OCI-LY3 (cell line): ENCODE results near the gene UNC13D.

ENCODE experiments used
- H2AFZ ChIP-seq: fragments of 200-600, 300-600 bp; shearing (Covaris generic); 2 replicates; pipeline ENCODE4 v1.6.0; 2014; ENCODE audit warnings: antibody characterized with exemption, low read depth, low read length
- H3K27ac ChIP-seq: fragments of 200-600, 300-600 bp; sonication (generic); 2 replicates; pipeline ENCODE4 v1.5.1; 2014; ENCODE audit warnings: mild to moderate bottlenecking, low read length, moderate library complexity, mixed read lengths
- H3K27me3 ChIP-seq: fragments of 200-600, 300-600 bp; sonication (generic); 2 replicates; pipeline ENCODE4 v1.6.1; 2014; ENCODE audit warnings: low read depth, low read length, mixed read lengths
- H3K36me3 ChIP-seq: fragments of 200-600, 300-600 bp; sonication (generic); replicated peaks from 2 replicates; pipeline ENCODE3; 2014; ENCODE audit warnings: low read depth, low read length, mixed read lengths
- H3K4me1 ChIP-seq: fragments of 300-600, 200-600 bp; sonication (generic); 2 replicates; pipeline ENCODE4 v1.6.1; 2014; ENCODE audit warnings: low read length, mixed read lengths
- H3K4me2 ChIP-seq: fragments of 200-600, 300-600 bp; sonication (generic); 2 replicates; pipeline ENCODE4 v1.6.1; 2014; ENCODE audit warnings: low read length, mixed read lengths
- H3K4me3 ChIP-seq: fragments of 300-600, 200-600 bp; sonication (generic); 2 replicates; pipeline ENCODE4 v1.5.1; 2014; ENCODE audit warnings: antibody characterized with exemption, mild to moderate bottlenecking, low read length, moderate library complexity
- H3K79me2 ChIP-seq: fragments of 300-600, 200-600 bp; shearing (Covaris generic); 2 replicates; pipeline ENCODE4 v1.6.1; 2014; ENCODE audit warnings: mild to moderate bottlenecking, low read length, mixed read lengths
- H3K9ac ChIP-seq: fragments of 300-600, 200-600 bp; shearing (Covaris generic); 2 replicates; pipeline ENCODE4 v1.6.0; 2014; ENCODE audit warnings: mild to moderate bottlenecking, low read length, moderate library complexity
- H3K9me3 ChIP-seq: fragments of 200-600, 300-600 bp; shearing (Covaris generic); 2 replicates; pipeline ENCODE4 v1.6.1; 2014; ENCODE audit warnings: low read length, mixed read lengths; ENCODE audit not compliant: insufficient read depth
- H4K20me1 ChIP-seq: fragments of 200-600, 300-600 bp; sonication (generic); 2 replicates; pipeline ENCODE4 v1.6.1; 2016; ENCODE audit warnings: low read length, mixed read lengths; ENCODE audit not compliant: insufficient read depth
- EZH2phosphoT487 ChIP-seq: fragments of 200-600 bp; shearing (Covaris generic); IDR thresholded peaks from 2 replicates; pipeline ENCODE4 v1.6.1; 2018; ENCODE audit warnings: antibody characterized with exemption, mixed run types, low read depth
- TF ChIP-seq, protein P1 (sequence below): fragments of 200-600, 300-600 bp; sonication (generic); IDR thresholded peaks from 2 replicates; pipeline ENCODE4 v1.5.1; 2014; ENCODE audit warnings: antibody characterized with exemption, low read length, low read depth

The UNC13D gene

DNA sequence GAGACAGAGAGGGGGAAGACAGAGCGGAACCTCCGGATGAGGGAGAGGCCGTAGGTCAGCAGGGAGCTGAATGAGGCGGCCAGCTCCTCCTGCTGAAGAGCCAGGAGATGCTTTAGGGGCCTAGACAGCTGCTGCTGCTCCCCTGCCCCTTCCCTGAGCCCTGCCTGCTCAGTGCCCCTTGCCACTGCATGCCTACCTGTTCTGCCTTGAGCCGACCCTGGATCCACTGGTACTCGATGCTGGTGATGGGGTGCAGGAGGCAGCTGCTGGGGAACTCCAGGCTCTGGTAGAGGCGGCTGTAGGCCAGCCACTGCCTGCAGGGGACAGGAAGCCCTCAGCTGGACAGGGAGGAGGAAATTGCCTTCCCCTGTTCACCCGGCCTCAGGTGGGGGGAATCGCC lies 7.6 kb downstream of the UNC13D start:
- Histone ChIP-seq H3K4me1 (no peaks in the 10 kb centered on the region), H4K20me1 (no peaks in the 10 kb centered on the region), H3K4me3 (no peak overlapping the region), H3K27me3 (no peaks in the 10 kb centered on the region), H3K27ac (no peak overlapping the region), H2AFZ (no peak overlapping the region), H3K9me3 (no peaks in the 10 kb centered on the region), H3K36me3 (no peaks in the 10 kb centered on the region), H3K79me2 (no peaks in the 10 kb centered on the region), H3K9ac (no peak overlapping the region), H3K4me2 (no peak overlapping the region)
- TF ChIP-seq, protein P1, sequence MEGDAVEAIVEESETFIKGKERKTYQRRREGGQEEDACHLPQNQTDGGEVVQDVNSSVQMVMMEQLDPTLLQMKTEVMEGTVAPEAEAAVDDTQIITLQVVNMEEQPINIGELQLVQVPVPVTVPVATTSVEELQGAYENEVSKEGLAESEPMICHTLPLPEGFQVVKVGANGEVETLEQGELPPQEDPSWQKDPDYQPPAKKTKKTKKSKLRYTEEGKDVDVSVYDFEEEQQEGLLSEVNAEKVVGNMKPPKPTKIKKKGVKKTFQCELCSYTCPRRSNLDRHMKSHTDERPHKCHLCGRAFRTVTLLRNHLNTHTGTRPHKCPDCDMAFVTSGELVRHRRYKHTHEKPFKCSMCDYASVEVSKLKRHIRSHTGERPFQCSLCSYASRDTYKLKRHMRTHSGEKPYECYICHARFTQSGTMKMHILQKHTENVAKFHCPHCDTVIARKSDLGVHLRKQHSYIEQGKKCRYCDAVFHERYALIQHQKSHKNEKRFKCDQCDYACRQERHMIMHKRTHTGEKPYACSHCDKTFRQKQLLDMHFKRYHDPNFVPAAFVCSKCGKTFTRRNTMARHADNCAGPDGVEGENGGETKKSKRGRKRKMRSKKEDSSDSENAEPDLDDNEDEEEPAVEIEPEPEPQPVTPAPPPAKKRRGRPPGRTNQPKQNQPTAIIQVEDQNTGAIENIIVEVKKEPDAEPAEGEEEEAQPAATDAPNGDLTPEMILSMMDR: no peak
- no peak for TF ChIP-seq EZH2phosphoT487

GRCh38 chr17:75835654-75835987 lies 8.6 kb downstream of the UNC13D start:
- H3K36me3 ChIP-seq: peaks cover under 1% of the 10 kb centered on the region
- H3K79me2 ChIP-seq: no peaks in the 10 kb centered on the region
- H3K27me3 ChIP-seq: no peaks in the 10 kb centered on the region
- no peak overlapping the region for H3K4me3 ChIP-seq
- H3K4me1 ChIP-seq: no peaks in the 10 kb centered on the region
- H3K27ac ChIP-seq: no peak overlapping the region
- no peak overlapping the region for H3K4me2 ChIP-seq
- no peaks in the 10 kb centered on the region for H4K20me1 ChIP-seq
- no peak for TF ChIP-seq EZH2phosphoT487
- TF ChIP-seq, protein P1: no peak
- H2AFZ ChIP-seq: no peak overlapping the region
- no peaks in the 10 kb centered on the region for H3K9me3 ChIP-seq
- H3K9ac ChIP-seq: no peak overlapping the region

DNA sequence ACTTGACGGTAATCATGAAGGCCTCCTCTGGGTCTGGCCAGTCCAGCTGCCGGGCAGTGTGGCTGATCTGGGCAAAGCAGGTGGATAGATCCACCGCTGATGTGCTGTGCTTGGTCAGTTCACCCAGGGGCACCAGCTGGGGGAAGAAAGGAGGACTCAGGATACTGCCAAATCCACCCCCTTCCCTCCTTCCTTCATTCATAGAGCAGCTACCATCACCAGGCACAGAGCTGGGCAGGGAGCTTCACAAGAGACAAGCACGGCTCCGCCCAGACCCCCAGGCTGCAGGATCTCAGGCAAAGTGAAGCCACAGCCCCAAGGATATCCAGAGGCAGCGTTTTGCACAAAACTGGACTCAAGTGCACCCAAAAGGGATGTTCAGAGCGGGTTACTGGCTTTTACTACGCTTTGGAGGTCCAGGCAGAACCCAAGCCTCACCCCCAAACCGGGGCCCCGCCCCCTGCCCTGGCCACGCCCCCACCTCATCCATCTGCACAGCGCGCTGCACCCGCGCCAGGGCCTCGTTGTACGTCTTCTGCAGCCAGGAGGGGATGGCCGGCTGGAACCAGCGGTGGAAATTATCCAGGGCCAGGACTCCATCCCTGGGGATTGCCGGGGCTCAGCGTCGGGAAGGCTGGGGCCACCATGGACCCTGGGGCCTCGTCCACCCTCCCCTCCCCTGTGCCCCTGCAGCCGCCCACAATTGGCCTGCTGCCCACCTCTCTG lies 9.1 kb downstream of the UNC13D start:
- Histone ChIP-seq H3K27ac (no peak overlapping the region), H3K9me3 (no peaks in the 10 kb centered on the region), H4K20me1 (no peaks in the 10 kb centered on the region), H3K79me2 (no peaks in the 10 kb centered on the region), H2AFZ (no peak overlapping the region), H3K4me2 (no peak overlapping the region), H3K4me3 (no peak overlapping the region), H3K9ac (no peak overlapping the region), H3K4me1 (no peaks in the 10 kb centered on the region), H3K36me3 (peaks cover 4% of the 10 kb centered on the region), H3K27me3 (no peaks in the 10 kb centered on the region)
- TF ChIP-seq EZH2phosphoT487: no peak
- TF ChIP-seq, protein P1: no peak

- TF ChIP-seq EZH2phosphoT487: no peak
- H3K4me3 ChIP-seq: no peak overlapping the region
- no peaks in the 10 kb centered on the region for H3K27me3 ChIP-seq
- no peaks in the 10 kb centered on the region for H4K20me1 ChIP-seq
- H3K9me3 ChIP-seq: no peaks in the 10 kb centered on the region
- no peak overlapping the region for H3K4me2 ChIP-seq
- no peak overlapping the region for H2AFZ ChIP-seq
- H3K27ac ChIP-seq: no peak overlapping the region
- peaks cover 8% of the 10 kb centered on the region for H3K36me3 ChIP-seq
- no peak overlapping the region for H3K9ac ChIP-seq
- no peaks in the 10 kb centered on the region for H3K79me2 ChIP-seq
- no peaks in the 10 kb centered on the region for H3K4me1 ChIP-seq
These were observed 9.8 kb downstream of the UNC13D start for GRCh38 chr17:75834279-75834920.
